OCI-LY7 (cell line): ENCODE data around the gene ZNF281.

Experiments
- CTCF ChIP-seq: fragments of 200-600 bp; sonication (generic); conservative IDR thresholded peaks from 2 replicates; pipeline ENCODE4 v1.5.1; 2014; ENCODE audit warnings: mild to moderate bottlenecking, antibody characterized with exemption, low read length, moderate library complexity, mixed read lengths
- EZH2phosphoT487 ChIP-seq: fragments of 200-600 bp; sonication (generic); IDR thresholded peaks from 2 replicates; pipeline ENCODE4 v1.6.1; 2018; ENCODE audit warnings: low read depth, borderline replicate concordance, mild to moderate bottlenecking, mixed run types, antibody characterized with exemption, low read length, moderate library complexity, mixed read lengths

- TF ChIP-seq CTCF (no peak), EZH2phosphoT487 (no peak)
Observed at GRCh38 chr1:200401708-200402107, 8.1 kb downstream of the ZNF281 start.
